ENCODE measurements around the gene PRDM4. TPM values are rescaled to one million over a fixed set of nuclear protein-coding genes. Genes with fewer than 3 reads are reported as not detected.

PRDM4 gene
- total RNA-seq, 4 donors from 2014 or later, result 25.0 to 45.3 (median 29.9) TPM

DNA sequence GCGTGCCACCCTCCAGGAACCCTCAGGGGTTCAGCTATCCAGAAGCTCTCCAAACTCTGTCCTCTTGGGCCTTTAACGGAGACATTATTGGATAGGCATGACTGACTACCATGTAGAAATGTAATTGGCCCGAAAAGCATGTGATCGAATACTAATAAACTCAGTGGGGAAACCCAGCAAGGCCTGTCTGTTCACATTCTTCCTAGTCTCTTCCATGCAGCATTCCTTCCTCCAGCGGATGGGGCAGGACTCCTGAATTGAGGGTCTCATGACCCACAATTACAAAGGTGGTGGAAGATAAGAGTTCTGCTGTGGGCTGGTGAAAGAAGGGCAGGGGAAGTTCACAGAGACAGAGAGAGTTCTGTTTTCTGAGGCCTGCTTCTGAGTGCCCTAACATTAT, 6.5 kb upstream of the PRDM4 start:
- DNase-seq (ENCODE audit: low spot score), result no peak
- TF ChIP-seq, protein P1, sequence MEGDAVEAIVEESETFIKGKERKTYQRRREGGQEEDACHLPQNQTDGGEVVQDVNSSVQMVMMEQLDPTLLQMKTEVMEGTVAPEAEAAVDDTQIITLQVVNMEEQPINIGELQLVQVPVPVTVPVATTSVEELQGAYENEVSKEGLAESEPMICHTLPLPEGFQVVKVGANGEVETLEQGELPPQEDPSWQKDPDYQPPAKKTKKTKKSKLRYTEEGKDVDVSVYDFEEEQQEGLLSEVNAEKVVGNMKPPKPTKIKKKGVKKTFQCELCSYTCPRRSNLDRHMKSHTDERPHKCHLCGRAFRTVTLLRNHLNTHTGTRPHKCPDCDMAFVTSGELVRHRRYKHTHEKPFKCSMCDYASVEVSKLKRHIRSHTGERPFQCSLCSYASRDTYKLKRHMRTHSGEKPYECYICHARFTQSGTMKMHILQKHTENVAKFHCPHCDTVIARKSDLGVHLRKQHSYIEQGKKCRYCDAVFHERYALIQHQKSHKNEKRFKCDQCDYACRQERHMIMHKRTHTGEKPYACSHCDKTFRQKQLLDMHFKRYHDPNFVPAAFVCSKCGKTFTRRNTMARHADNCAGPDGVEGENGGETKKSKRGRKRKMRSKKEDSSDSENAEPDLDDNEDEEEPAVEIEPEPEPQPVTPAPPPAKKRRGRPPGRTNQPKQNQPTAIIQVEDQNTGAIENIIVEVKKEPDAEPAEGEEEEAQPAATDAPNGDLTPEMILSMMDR (IDR thresholded peaks at IDR 0.05), result no peak
- no peak for ATAC-seq (ENCODE audit: low FRiP score)

DNA sequence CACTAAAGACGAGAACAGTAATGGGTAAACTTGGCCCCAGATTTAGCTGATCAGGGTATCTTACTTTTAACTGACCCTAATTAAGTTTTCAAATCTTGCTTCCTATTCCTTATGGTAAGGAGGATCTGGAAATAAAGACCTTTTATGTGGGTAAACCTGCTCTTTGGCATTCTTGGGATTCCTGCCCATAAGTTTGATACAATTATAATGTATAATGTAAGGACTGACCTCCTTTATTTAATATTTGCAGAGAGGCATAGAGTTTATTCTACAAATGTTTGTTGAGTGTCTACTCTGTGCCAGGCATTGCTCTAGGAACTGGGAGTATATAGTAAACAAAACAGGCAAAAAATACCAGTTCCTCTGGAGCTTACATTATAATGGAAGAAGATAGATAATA, 4.4 kb upstream of the PRDM4 start:
- TF ChIP-seq, protein P1 (IDR thresholded peaks at IDR 0.05), result no peak
- DNase-seq (ENCODE audit: low spot score) (no peak), ATAC-seq (ENCODE audit: low FRiP score) (no peak)

DNA sequence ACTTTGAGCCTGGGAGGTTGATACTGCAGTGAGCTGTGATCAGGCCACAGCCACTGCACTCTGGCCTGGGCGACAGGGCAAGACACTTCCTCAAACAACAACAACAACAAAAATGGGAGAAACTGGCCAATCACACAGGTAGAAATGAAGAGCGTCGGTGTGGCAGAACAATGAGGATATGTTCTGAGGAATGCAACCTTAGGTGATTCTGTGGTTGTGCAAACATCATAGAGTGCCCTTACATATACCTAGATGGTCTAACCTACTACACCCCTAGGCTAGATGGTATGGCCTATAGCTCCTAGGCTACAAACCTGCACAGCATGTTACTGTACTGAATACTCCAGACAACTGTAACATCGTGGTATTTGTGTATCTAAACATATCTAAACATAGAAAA, 3.7 kb upstream of the PRDM4 start:
- TF ChIP-seq, protein P1 (IDR thresholded peaks at IDR 0.05), result no peak
- no peak for ATAC-seq (ENCODE audit: low FRiP score)
- no peak for DNase-seq (ENCODE audit: low spot score)

DNA sequence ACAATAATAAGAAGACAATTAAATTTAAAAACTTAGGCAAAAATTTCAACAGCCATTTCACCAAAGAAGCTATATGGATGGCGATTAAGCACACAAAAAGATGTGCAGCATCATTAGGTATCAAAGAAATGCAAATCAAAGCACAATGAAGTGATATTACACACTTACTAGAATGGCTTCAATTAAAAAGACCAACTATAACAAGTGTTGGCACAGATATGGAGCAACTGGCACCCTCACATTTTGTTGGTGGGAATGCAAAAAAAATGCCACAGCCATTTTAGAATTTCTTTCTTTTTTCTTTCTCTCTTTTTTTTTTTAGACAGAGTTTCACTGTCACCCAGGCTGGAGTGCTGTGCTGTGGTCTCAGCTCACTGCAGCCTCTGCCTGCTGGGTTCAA, 1.9 kb upstream of the PRDM4 start:
- no peak for DNase-seq (ENCODE audit: low spot score)
- ATAC-seq (ENCODE audit: low FRiP score), result no peak
- TF ChIP-seq, protein P1 (IDR thresholded peaks at IDR 0.05), result no peak

DNA sequence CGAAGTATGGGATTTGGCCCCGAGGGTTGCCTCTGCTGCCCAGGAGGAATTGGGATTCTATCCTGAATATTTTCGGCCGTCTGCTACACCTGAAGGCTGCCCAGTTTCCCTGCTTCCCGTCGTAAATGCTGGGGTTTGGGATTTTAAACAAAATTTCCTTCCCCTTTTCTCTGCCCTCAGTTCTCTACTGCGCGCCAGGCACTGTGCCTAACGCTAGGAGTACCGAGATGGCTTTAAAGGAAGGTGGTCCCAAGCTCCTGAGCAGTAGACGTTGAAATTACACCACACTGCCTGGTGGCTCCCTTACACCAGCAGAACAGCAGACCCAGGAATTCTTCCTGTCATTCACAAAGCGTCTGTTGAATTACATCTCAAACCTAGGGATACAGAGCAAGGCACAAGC, 566 bp upstream of the PRDM4 start:
- DNase-seq (ENCODE audit: low spot score), result no peak
- peak; percentile 12 for ATAC-seq (ENCODE audit: low FRiP score)
- TF ChIP-seq, protein P1 (IDR thresholded peaks at IDR 0.05), result no peak

DNA sequence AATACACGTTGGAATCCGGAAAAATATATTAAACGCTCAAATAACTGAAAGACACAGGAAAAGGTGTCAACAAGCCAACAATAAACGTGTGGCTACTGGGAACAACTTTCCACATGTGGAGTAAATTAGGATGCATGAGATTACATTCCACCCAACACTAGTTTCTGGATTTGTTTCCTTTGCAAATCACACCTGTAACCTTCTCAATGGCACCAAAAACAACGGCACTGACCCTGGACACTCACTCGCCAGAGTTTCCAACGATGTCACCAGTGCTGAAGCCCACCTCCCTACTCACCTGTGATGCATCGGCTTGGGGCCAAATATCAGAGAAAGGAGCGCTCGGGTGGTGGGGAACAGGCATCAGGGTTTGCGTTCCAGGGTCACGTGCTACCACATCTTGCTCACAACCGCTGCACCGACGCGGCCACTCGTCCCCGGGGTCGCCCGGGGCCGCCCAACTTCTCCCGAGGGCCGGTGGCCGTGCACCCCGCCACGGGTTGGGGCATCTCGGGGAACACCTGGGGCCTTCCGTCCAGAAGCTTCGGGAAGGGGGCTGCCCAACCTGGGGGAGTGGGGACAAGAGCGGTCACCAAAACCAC, 629 bp downstream of the PRDM4 start:
- TF ChIP-seq, protein P1 (IDR thresholded peaks at IDR 0.05), result no peak
- DNase-seq (ENCODE audit: low spot score), result peak; percentile 25

DNA sequence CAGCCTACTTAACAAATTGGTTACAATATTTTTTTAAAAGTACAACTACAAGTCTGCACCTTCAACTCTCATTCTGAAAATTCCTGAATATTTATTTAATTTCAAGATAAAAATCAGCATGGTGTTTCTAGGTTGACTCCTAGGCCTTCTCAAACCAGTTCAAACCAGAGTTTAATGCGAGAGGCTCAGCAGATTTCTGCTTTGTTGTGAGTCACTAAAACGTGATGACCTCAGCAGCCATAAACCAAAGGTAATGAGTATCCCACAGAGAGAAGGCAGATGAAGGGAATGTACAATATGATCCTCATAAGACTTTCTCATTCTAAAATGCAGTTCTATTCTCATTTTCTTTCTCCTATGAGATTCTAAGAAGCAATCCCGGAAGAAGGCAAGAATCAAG, 1.5 kb downstream of the PRDM4 start:
- ATAC-seq (ENCODE audit: low FRiP score) (no peak), DNase-seq (ENCODE audit: low spot score) (no peak)
- TF ChIP-seq, protein P1 (IDR thresholded peaks at IDR 0.05), result no peak

More for the DNA sequence above, 629 bp downstream of the PRDM4 start:
- ATAC-seq (ENCODE audit: low FRiP score), result peak; percentile 7
